GM18505 (cell line): ENCODE results near the gene INHA.

Source experiments
- ATAC-seq: cut with Tn5 transposase; IDR thresholded peaks from one replicate; pipeline ENCODE4 v1.9.1; 2021; ENCODE audit not compliant: unreplicated experiment
- POLR2A ChIP-seq: IDR thresholded peaks from 4 replicates; pipeline ENCODE4 v1.6.1; 2011; ENCODE audit warnings: borderline replicate concordance; ENCODE audit not compliant: insufficient read depth, insufficient read length; ENCODE audit errors: extremely low read depth

The INHA gene

GRCh38 chr2:219624565-219624964 lies 52.5 kb downstream of the INHA start:
- ATAC-seq: no peak
- TF ChIP-seq POLR2A: no peak

- no peak for TF ChIP-seq POLR2A
- ATAC-seq: no peak
These were observed 53.1 kb downstream of the INHA start for GRCh38 chr2:219625179-219625578.
